Neural cell (in vitro differentiated cells): ENCODE data around the gene KCNH2. TPM values are rescaled to one million over a fixed set of nuclear protein-coding genes. Genes with fewer than 3 reads are reported as not detected.

Experiments
- H2AFZ ChIP-seq: fragments of 200-600, 300-800 bp; sonication (generic), shearing (Covaris generic); 2 replicates; pipeline ENCODE4 v1.6.0; 2014; ENCODE audit warnings: low read depth, mild to moderate bottlenecking, antibody characterized with exemption, low read length, moderate library complexity
- H3F3A ChIP-seq: fragments of 200-600 bp; shearing (Covaris generic); 2 replicates; pipeline ENCODE4 v1.6.1; 2016; ENCODE audit warnings: mild to moderate bottlenecking, moderate library complexity, mixed read lengths, antibody characterized with exemption, low read length; ENCODE audit not compliant: insufficient read depth, poor library complexity, severe bottlenecking
- H3K27ac ChIP-seq: fragments of 200-600, 300-800 bp; sonication (generic), shearing (Covaris generic); 2 replicates; pipeline ENCODE4 v1.5.1; 2014; ENCODE audit warnings: mild to moderate bottlenecking, low read length, moderate library complexity
- H3K27me3 ChIP-seq: fragments of 300-800, 200-600 bp; sonication (generic), shearing (Covaris generic); 2 replicates; pipeline ENCODE4 v1.6.0; 2014; ENCODE audit warnings: mild to moderate bottlenecking, low read depth, low read length, moderate library complexity; ENCODE audit not compliant: insufficient read depth
- H3K36me3 ChIP-seq: fragments of 300-800, 200-600 bp; sonication (generic), shearing (Covaris generic); 2 replicates; pipeline ENCODE4 v1.5.1; 2014; ENCODE audit warnings: mild to moderate bottlenecking, antibody characterized with exemption, low read length, moderate library complexity; ENCODE audit not compliant: insufficient read depth
- H3K4me2 ChIP-seq: fragments of 300-800, 200-600 bp; sonication (generic), shearing (Covaris generic); 2 replicates; pipeline ENCODE4 v1.6.0; 2014; ENCODE audit warnings: mild to moderate bottlenecking, low read length
- H3K4me3 ChIP-seq: fragments of 300-800, 200-600 bp; sonication (generic), shearing (Covaris generic); 2 replicates; pipeline ENCODE4 v1.5.1; 2014; ENCODE audit warnings: mild to moderate bottlenecking, low read length, moderate library complexity
- H3K79me2 ChIP-seq: fragments of 200-600 bp; shearing (Covaris generic); replicated peaks from 2 replicates; pipeline ENCODE4 v1.6.0; 2014; ENCODE audit warnings: mild to moderate bottlenecking, low read length, moderate library complexity; ENCODE audit not compliant: insufficient read depth
- H3K9ac ChIP-seq: fragments of 300-800, 200-600 bp; sonication (generic), shearing (Covaris generic); 2 replicates; pipeline ENCODE4 v1.6.1; 2016; ENCODE audit warnings: mild to moderate bottlenecking, low read length, mixed read lengths
- H3K9me2 ChIP-seq: fragments of 200-600 bp; shearing (Covaris generic); 2 replicates; pipeline ENCODE4 v1.6.1; 2016; ENCODE audit warnings: mild to moderate bottlenecking, low read length, mixed read lengths; ENCODE audit not compliant: insufficient read depth
- H3K9me3 ChIP-seq: fragments of 200-600, 300-800 bp; sonication (generic), shearing (Covaris generic); 2 replicates; pipeline ENCODE4 v1.6.1; 2016; ENCODE audit warnings: mild to moderate bottlenecking, mixed run types, low read length, moderate library complexity, mixed read lengths
- H4K20me1 ChIP-seq: fragments of 200-600 bp; shearing (Covaris generic); 2 replicates; pipeline ENCODE4 v1.6.1; 2016; ENCODE audit warnings: mild to moderate bottlenecking, mixed run types; ENCODE audit not compliant: insufficient read depth
- CTCF ChIP-seq: fragments of 450-650 bp; IDR thresholded peaks from 2 replicates; pipeline ENCODE4 v1.5.1; 2014; ENCODE audit warnings: antibody characterized with exemption, mild to moderate bottlenecking, moderate library complexity; ENCODE audit not compliant: poor library complexity, severe bottlenecking
- EP300 ChIP-seq: fragments of 450-650 bp; conservative IDR thresholded peaks from 2 replicates; pipeline ENCODE4 v1.6.1; 2014; ENCODE audit warnings: antibody characterized with exemption, mild to moderate bottlenecking, moderate library complexity; ENCODE audit not compliant: poor library complexity, severe bottlenecking
- EZH2 ChIP-seq: fragments of 200-600, 300-800 bp; shearing (Covaris generic), sonication (generic); IDR thresholded peaks from 2 replicates; pipeline ENCODE4 v1.6.1; 2014; ENCODE audit warnings: antibody characterized with exemption, low read length, borderline replicate concordance, mild to moderate bottlenecking; ENCODE audit not compliant: insufficient read depth, poor library complexity, severe bottlenecking
- MXI1 ChIP-seq: fragments of 450-650 bp; conservative IDR thresholded peaks from 2 replicates; pipeline ENCODE4 v1.6.1; 2014; ENCODE audit warnings: antibody characterized with exemption, mild to moderate bottlenecking; ENCODE audit not compliant: poor library complexity, severe bottlenecking
- POLR2AphosphoS5 ChIP-seq: IDR thresholded peaks from 2 replicates; pipeline ENCODE4 v1.6.1; 2012
- RAD21 ChIP-seq: fragments of 450-650 bp; conservative IDR thresholded peaks from 2 replicates; pipeline ENCODE4 v1.6.1; 2014; ENCODE audit warnings: antibody characterized with exemption, mild to moderate bottlenecking, moderate library complexity
- REST ChIP-seq: IDR thresholded peaks from 2 replicates; pipeline ENCODE4 v1.6.1; 2012; ENCODE audit warnings: borderline replicate concordance
- SMC3 ChIP-seq: fragments of 450-650 bp; conservative IDR thresholded peaks from 2 replicates; pipeline ENCODE4 v1.6.1; 2014; ENCODE audit warnings: antibody characterized with exemption, mild to moderate bottlenecking, moderate library complexity; ENCODE audit not compliant: poor library complexity
- TAF1 ChIP-seq: IDR thresholded peaks from 2 replicates; pipeline ENCODE4 v1.6.1; 2012; ENCODE audit warnings: low read depth
- polyA plus RNA-seq: library from polyadenylated mRNA; depleted of rRNA; stranded (reverse); fragments of >200 nt; gene quantifications from 2 replicates; pipeline ENCODE4 v1.2.3, GENCODE V29; 2014

The KCNH2 gene
- polyA plus RNA-seq, 1 donor from 2014 or later, result 24.4 TPM

- no peak overlapping the region for H3K4me2 ChIP-seq
- no peak overlapping the region for H3K27ac ChIP-seq
- H3K27me3 ChIP-seq, result no peaks in the 10 kb centered on the region
- no peaks in the 10 kb centered on the region for H4K20me1 ChIP-seq
- TF ChIP-seq CTCF, result no peak
- no peak for TF ChIP-seq TAF1
- no peak for TF ChIP-seq EZH2
- no peak for TF ChIP-seq EP300
- TF ChIP-seq RAD21, result no peak
- TF ChIP-seq MXI1, result no peak
- peak overlapping the region; percentile 73 for H3K9ac ChIP-seq
- H3K36me3 ChIP-seq, result no peaks in the 10 kb centered on the region
- peaks cover 55% of the 10 kb centered on the region for H3K79me2 ChIP-seq
- H3F3A ChIP-seq, result no peaks in the 10 kb centered on the region
- H3K9me3 ChIP-seq, result no peaks in the 10 kb centered on the region
- no peaks in the 10 kb centered on the region for H3K9me2 ChIP-seq
- no peak overlapping the region for H2AFZ ChIP-seq
- H3K4me3 ChIP-seq, result no peak overlapping the region
Observed at GRCh38 chr7:150972741-150973140, 5.4 kb downstream of the KCNH2 start.

GRCh38 chr7:150972023-150972468, 6.1 kb downstream of the KCNH2 start:
- peak overlapping the region; percentile 62 for H3K4me2 ChIP-seq
- H4K20me1 ChIP-seq, result no peaks in the 10 kb centered on the region

More at GRCh38 chr7:150972023-150972468, 6.1 kb downstream of the KCNH2 start:
- no peak for TF ChIP-seq REST
- TF ChIP-seq TAF1, result no peak
- TF ChIP-seq RAD21, result no peak
- TF ChIP-seq CTCF, result no peak
- no peak for TF ChIP-seq POLR2AphosphoS5
- no peak for TF ChIP-seq MXI1
- no peak for TF ChIP-seq EZH2
- no peak for TF ChIP-seq EP300
- no peak for TF ChIP-seq SMC3
- no peaks in the 10 kb centered on the region for H3K9me3 ChIP-seq
- H3K9ac ChIP-seq, result peak overlapping the region; percentile 73
- peaks cover 53% of the 10 kb centered on the region for H3K79me2 ChIP-seq
- no peaks in the 10 kb centered on the region for H3F3A ChIP-seq
- H3K27me3 ChIP-seq, result no peaks in the 10 kb centered on the region
- H3K9me2 ChIP-seq, result no peaks in the 10 kb centered on the region
- H3K36me3 ChIP-seq, result no peaks in the 10 kb centered on the region
- H3K27ac ChIP-seq, result peak overlapping the region; percentile 82
- H2AFZ ChIP-seq, result peak overlapping the region; percentile 31
- peak overlapping the region; percentile 55 for H3K4me3 ChIP-seq
